Subcutaneous adipose tissue (tissue), 4 donors: ENCODE measurements around the gene ARFGEF3. TPM values are rescaled to one million over a fixed set of nuclear protein-coding genes. Genes with fewer than 3 reads are reported as not detected.

Experiments used
- total RNA-seq, 4 donors: library from RNA; depleted of rRNA; stranded (reverse); fragments of >200 nt; gene quantifications; one replicate each; pipeline ENCODE4 v1.1.0, GENCODE V29; 2016
- TF ChIP-seq, protein P1 (sequence below): fragments of 450-650 bp; IDR thresholded peaks from one replicate; pipeline ENCODE4 v1.5.1; 2016; ENCODE audit warnings: low read depth, mild to moderate bottlenecking, control low read depth, antibody characterized with exemption, moderate library complexity

Gene ARFGEF3
- total RNA-seq, 4 donors from 2014 or later = 1.0 to 6.2 (median 2.3) TPM

DNA sequence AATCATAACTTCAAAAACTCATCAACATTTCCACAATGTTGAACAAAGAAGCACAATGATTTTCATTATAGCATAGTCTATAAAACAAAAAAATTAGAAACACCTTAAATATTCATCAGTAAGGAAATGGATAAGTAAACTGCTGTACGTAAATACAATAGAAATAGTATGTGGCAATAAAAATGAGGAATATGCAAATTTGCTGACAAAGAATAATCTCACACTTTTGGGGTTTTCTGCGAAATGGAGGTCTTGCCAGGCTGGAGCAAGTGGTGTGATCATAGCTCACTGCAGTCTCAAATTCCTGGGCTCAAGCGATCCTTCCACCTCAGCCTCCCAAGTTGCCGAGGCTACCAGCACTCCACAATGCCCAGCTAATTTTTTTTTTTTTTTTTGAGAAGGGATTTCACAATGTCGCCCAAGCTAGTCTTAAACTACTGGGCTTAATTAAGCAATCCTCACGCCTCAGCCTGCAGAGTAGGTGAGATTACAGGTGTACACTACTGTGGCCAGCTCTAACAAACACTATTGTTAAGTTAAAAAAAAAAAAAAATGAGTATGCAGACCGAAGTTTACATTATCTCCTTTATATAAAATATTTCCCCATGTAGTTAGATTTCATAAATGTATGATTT is 157.1 kb downstream of the ARFGEF3 start:
- TF ChIP-seq, protein P1, sequence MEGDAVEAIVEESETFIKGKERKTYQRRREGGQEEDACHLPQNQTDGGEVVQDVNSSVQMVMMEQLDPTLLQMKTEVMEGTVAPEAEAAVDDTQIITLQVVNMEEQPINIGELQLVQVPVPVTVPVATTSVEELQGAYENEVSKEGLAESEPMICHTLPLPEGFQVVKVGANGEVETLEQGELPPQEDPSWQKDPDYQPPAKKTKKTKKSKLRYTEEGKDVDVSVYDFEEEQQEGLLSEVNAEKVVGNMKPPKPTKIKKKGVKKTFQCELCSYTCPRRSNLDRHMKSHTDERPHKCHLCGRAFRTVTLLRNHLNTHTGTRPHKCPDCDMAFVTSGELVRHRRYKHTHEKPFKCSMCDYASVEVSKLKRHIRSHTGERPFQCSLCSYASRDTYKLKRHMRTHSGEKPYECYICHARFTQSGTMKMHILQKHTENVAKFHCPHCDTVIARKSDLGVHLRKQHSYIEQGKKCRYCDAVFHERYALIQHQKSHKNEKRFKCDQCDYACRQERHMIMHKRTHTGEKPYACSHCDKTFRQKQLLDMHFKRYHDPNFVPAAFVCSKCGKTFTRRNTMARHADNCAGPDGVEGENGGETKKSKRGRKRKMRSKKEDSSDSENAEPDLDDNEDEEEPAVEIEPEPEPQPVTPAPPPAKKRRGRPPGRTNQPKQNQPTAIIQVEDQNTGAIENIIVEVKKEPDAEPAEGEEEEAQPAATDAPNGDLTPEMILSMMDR = no peak

DNA sequence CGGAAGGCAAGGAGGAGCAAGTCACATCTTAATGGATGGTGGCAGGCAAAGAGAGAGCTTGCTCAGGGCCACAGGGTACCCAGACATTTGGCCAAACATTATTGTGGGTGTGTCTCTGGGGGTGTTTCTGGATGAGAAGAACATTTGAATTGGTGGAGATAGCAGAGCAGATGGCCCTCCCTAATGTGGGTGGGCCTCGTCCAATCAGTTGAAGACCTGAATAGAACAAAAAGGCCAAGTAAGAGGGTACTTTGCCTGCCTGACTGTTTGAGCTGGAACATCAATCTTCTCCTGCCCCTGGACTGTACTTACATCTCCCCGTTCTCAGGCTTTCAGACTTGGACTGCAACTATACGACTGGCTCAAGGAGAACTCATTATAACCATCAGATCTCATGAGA is 160.2 kb downstream of the ARFGEF3 start:
- TF ChIP-seq, protein P1 = no peak

DNA sequence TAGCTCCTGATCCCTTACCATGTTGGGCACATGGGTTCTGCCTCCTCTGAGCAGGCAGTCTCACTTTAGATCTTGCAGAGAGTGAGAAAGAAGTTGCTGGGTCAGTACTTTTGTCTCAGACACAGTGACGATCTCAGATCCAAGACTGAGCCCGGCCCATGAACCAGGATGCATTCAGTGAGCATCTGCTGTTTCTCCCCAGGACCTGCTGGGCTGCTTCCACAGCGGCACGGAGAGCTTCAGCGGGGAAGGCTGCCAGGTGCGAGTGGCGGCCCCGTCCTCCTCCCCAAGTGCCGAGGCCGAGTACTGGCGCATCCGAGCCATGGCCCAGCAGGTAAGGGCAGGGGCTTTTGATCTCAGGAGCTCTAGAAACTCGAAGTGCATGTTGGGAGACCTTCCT is 162.1 kb downstream of the ARFGEF3 start:
- TF ChIP-seq, protein P1 = no peak

DNA sequence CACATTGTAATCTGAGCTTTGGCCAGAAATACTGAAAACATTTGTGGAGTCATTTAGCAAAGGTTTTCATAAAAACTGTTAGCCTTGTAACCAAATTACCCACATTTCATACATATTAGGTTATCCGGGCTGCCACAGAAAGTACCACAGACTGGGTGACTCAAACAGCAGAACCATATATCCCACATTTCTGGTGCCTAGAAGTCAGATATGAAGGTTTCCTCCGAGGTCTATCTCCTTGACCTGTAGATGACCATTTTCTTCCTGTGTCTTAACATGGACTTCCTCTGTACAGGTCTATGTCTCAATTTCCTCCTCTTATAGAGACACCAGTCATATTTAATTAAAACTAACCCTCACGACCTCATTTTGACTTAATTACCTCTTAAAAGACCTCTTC is 166.5 kb downstream of the ARFGEF3 start:
- TF ChIP-seq, protein P1 = no peak

DNA sequence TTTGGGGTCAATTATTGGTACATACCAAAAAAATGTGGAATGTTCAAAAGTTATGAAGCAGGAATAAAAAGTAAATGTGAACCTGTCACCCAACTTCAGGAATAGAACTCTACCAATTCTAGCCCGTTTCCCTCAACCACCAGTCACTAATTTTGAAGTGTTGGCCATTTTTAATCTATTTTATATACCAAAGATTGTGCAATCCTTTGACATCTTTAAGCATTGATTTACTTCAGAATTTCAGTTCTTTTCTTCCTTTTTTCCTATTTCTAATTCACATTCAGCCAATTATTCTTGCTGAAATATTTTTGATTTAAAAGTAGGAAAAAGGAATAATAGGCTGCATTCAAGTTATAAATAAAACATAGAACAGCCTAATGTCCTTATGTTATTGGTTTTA is 169.0 kb downstream of the ARFGEF3 start:
- TF ChIP-seq, protein P1 = no peak

DNA sequence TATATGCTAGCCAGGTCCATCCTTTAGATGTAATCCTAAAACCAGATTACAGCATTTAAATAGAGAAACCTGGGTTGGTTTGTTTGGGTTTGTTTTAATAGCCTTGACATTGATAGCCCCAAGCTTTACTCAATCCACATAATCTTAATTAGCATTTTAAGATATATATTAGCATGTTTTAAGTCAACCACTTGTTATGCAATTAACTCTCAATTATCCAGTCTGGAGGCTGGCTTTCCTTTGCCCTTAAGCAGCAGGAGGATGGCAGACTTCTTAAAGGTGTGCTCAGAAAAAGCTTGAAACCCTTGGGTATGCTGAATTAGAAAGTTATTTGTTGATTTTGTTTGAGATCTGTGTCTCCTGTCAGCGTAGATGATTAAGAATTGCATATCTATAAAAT is 169.7 kb downstream of the ARFGEF3 start:
- TF ChIP-seq, protein P1 = no peak

DNA sequence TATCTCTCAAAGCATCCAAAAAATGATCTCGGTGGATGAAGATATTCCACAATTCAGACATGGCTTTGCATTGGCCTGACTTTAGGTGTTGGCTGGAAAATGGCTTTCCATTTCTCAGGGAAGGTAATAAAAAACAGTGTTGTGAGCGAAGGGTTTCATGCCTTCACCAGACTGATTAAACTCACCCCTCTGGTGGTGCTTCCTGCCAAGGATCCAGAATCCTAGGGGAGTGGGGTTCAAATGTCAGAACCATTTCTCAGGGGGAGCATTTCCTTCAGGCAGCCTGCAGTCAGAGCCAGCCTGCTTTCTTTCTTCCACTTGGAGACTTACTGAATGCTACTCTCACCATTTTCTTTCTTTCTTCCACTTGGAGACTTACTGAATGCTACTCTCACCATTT is 170.2 kb downstream of the ARFGEF3 start:
- TF ChIP-seq, protein P1 = no peak
